Activated naive CD4-positive, alpha-beta T cell treated with anti-CD3 and anti-CD28 coated beads for 36 hours (primary cell): ENCODE measurements around the gene MUS81. TPM values are rescaled to one million over a fixed set of nuclear protein-coding genes. Genes with fewer than 3 reads are reported as not detected.

Source experiments
- CTCF ChIA-PET: fragments of 350-600 bp; sonication (Branson Sonifier 250); formaldehyde crosslinking; loops from one replicate; lab custom pipeline; 2021; ENCODE audit warnings: antibody characterized with exemption; lab: Charles Lee
- DNase-seq: peaks from one replicate; pipeline ENCODE4 v3.0.0-alpha.2; 2020
- H3K27ac Mint-ChIP-seq: one replicate; pipeline ENCODE4 v1.8.0; 2021; ENCODE audit warnings: mild to moderate bottlenecking, mixed read lengths
- H3K27me3 Mint-ChIP-seq: one replicate; pipeline ENCODE4 v1.8.0; 2021; ENCODE audit warnings: low read depth, mixed read lengths
- H3K36me3 Mint-ChIP-seq: one replicate; pipeline ENCODE4 v1.8.0; 2021; ENCODE audit warnings: low read depth, mixed read lengths
- H3K4me1 Mint-ChIP-seq: one replicate; pipeline ENCODE4 v1.8.0; 2021; ENCODE audit warnings: low read depth, mixed read lengths
- H3K4me3 Mint-ChIP-seq: one replicate; pipeline ENCODE4 v1.8.0; 2021; ENCODE audit warnings: mild to moderate bottlenecking, moderate library complexity, mixed read lengths
- H3K9me3 Mint-ChIP-seq: one replicate; pipeline ENCODE4 v1.8.0; 2021; ENCODE audit warnings: mixed read lengths
- intact Hi-C: fragments of 100-400 bp; cut with micrococcal nuclease; formaldehyde crosslinking; loops from one replicate; pipeline ENCODE4 v1.15.1; 2023
- total RNA-seq, 2 experiments: library from RNA; stranded (reverse); gene quantifications; one replicate each; pipeline ENCODE4 v1.2.3, GENCODE V29; 2021

Gene MUS81, protein sequence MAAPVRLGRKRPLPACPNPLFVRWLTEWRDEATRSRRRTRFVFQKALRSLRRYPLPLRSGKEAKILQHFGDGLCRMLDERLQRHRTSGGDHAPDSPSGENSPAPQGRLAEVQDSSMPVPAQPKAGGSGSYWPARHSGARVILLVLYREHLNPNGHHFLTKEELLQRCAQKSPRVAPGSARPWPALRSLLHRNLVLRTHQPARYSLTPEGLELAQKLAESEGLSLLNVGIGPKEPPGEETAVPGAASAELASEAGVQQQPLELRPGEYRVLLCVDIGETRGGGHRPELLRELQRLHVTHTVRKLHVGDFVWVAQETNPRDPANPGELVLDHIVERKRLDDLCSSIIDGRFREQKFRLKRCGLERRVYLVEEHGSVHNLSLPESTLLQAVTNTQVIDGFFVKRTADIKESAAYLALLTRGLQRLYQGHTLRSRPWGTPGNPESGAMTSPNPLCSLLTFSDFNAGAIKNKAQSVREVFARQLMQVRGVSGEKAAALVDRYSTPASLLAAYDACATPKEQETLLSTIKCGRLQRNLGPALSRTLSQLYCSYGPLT
- total RNA-seq = 10 to 100 TPM; 51.4 to 54.7 TPM

DNA sequence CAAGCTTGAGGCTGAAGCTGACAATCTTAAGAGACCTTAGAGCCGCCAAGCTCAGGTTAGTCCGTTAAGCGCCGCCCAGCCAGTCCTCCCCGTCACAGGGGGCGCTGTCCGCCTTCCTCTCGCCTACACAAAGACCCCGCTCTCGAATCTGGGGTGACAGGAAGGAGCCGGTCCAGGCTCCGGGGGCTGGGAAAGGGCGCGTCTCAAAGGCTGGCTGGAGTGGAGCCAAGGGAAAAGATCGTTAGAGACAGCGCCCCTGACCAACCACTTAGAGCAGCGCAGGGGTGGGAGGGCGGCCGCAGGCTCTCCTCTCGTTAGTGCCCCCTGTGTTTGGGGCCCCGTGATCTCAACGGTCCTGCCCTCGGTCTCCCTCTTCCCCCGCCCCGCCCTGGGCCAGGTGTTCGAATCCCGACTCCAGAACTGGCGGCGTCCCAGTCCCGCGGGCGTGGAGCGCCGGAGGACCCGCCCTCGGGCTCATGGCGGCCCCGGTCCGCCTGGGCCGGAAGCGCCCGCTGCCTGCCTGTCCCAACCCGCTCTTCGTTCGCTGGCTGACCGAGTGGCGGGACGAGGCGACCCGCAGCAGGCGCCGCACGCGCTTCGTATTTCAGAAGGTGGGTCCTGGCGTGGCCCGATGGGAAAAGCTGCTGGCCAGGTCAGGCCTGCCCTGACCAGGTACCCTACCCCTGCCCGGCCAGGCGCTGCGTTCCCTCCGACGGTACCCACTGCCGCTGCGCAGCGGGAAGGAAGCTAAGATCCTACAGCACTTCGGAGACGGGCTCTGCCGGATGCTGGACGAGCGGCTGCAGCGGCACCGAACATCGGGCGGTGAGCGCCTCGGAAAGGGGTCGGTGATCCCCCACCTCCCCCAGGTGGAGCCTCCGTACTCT, at the start of gene MUS81:
TSS of gene MUS81 (plus strand) at position 156 of the 887 bp plus-strand sequence. CDS start at position 477, 321 bp downstream.
- CTCF ChIA-PET = interaction anchor here (0.7 to 6.1 kb wide), 17 partner anchors 8 to 151 kb away, joined by 3 to 178 read pairs (median 4); partner anchors contain the start of genes CCDC85B, CST6, CTSW and FIBP
- peaks cover 38% of the 10 kb centered on the region for H3K36me3 Mint-ChIP-seq

DNA sequence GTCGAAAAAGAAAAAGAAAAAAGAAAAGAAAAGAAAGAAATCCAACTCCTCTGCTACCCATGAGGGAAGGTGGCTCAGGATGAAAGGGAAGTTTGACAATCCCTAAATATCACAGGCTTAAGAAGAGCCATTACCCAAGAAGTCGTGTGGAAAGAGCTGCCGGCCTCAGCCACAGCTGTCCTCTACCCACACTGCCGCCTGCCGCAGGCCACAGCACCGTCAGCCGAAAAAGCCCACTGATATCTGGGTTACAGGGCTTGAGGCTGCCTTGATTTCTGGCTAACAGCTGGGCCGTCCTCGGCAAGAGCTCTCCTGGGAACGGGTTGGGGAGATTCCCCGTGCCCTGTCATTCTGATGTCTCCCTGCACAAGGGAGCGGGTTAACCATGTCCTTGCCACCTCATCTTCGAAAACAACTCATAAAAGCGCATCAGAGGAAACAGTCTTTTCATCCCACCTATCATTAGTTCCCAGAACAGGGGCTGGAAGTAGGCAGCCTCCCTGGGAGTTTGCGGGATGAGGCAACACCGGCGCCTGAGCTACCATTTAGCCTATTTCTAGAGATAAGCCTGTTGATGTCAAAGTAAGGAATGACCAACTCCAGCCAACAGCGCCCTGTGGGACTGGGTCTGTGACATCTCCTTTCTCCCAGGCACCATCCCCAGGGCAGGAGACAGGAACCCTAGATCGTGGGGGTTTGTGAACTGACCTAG, 48.3 kb upstream of the MUS81 start:
- no peak for DNase-seq
- no peaks in the 10 kb centered on the region for H3K4me1 Mint-ChIP-seq
- H3K27ac Mint-ChIP-seq = no peak overlapping the region
- no peaks in the 10 kb centered on the region for H3K27me3 Mint-ChIP-seq
- CTCF ChIA-PET = interaction anchor here (0.8 to 10.3 kb wide), 2 partner anchors 32 to 106 kb away, joined by 3 to 158 read pairs; partner anchors contain the start of gene AP5B1
- no peak overlapping the region for H3K4me3 Mint-ChIP-seq
- H3K9me3 Mint-ChIP-seq = no peaks in the 10 kb centered on the region
- H3K36me3 Mint-ChIP-seq = no peaks in the 10 kb centered on the region
- intact Hi-C loops = no loop called here

More for the DNA sequence above, at the start of gene MUS81:
- no peaks in the 10 kb centered on the region for H3K27me3 Mint-ChIP-seq
- intact Hi-C loops = loop anchor here (1.0 kb wide), 3 partner anchors 97 to 197 kb away; partner anchors contain the start of gene SART1
- peak within 1 kb of the TSS; percentile 97 for H3K4me3 Mint-ChIP-seq
- peak; percentile 97 for DNase-seq
- peak within 1 kb of the TSS; percentile 100 for H3K27ac Mint-ChIP-seq
- peaks cover 31% of the 10 kb centered on the region for H3K4me1 Mint-ChIP-seq
- H3K9me3 Mint-ChIP-seq = no peaks in the 10 kb centered on the region

GRCh38 chr11:65814131-65814985, 45.9 kb upstream of the MUS81 start:
- no peaks in the 10 kb centered on the region for H3K9me3 Mint-ChIP-seq
- intact Hi-C loops = no loop called here
- H3K4me1 Mint-ChIP-seq = peaks cover 6% of the 10 kb centered on the region
- no peaks in the 10 kb centered on the region for H3K27me3 Mint-ChIP-seq
- no peak for DNase-seq
- H3K36me3 Mint-ChIP-seq = no peaks in the 10 kb centered on the region
- no peak overlapping the region for H3K4me3 Mint-ChIP-seq
- CTCF ChIA-PET = interaction anchor here (10.3 kb wide), 1 partner anchor 35 kb away, joined by 158 read pairs; the partner anchor contains the start of gene AP5B1
- no peak overlapping the region for H3K27ac Mint-ChIP-seq

DNA sequence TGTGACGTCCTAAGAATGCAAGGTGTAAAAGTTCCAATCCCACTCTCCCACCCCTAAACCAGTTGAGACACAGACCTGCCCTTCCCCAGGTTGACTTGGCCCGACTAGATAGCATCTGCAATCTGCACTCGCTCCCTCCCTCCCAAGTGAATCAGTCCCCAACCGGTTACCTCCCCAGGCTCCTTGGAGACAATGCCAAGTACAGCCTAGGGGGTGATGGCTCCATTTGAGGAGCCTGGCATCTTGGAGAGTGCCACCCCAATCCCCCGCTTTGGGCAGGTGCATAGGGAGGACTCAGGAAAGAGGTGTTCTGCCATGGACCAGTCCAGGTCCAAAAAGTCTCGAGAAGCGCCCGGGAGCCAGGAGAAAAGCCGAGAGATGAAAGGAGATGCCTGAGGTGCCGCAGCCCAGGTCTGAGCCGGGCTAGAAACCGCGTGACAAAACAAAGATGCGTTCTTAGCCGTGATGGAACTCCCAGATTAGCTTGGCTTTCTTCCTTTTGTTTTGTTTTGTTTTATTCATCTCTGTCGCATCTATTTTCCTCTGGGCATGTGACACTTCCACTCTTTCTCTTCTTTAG, 45.2 kb upstream of the MUS81 start:
- H3K27me3 Mint-ChIP-seq = no peaks in the 10 kb centered on the region
- intact Hi-C loops = no loop called here
- no peaks in the 10 kb centered on the region for H3K36me3 Mint-ChIP-seq
- no peaks in the 10 kb centered on the region for H3K9me3 Mint-ChIP-seq
- CTCF ChIA-PET = interaction anchor here (0.6 to 10.3 kb wide), 3 partner anchors 26 to 40 kb away, joined by 3 to 158 read pairs (median 3); partner anchors contain the start of gene AP5B1
- DNase-seq = no peak
- H3K4me1 Mint-ChIP-seq = peaks cover 6% of the 10 kb centered on the region
- H3K27ac Mint-ChIP-seq = no peak overlapping the region
- H3K4me3 Mint-ChIP-seq = no peak overlapping the region

DNA sequence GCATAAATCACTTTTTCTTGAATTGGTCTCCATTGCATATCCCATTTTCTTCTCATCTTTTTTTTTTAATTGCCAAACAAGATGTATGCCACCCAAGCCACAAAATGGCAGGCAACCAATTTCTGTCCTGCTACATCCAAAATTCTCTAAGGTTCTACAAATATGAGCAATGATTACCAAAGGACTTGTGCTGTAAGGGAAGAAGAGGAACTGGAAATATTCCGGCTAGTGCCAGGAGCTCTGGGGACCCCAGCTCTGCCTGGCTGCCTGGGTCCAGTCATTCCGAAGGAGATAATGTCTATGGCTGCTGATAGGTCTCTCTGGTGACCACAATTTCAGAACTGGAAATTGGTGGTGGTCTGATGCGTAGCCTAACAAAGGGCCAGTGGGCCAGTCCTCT, 43.5 kb upstream of the MUS81 start:
- Mint-ChIP-seq H3K27me3 (no peaks in the 10 kb centered on the region), H3K27ac (no peak overlapping the region), H3K9me3 (no peaks in the 10 kb centered on the region)

DNA sequence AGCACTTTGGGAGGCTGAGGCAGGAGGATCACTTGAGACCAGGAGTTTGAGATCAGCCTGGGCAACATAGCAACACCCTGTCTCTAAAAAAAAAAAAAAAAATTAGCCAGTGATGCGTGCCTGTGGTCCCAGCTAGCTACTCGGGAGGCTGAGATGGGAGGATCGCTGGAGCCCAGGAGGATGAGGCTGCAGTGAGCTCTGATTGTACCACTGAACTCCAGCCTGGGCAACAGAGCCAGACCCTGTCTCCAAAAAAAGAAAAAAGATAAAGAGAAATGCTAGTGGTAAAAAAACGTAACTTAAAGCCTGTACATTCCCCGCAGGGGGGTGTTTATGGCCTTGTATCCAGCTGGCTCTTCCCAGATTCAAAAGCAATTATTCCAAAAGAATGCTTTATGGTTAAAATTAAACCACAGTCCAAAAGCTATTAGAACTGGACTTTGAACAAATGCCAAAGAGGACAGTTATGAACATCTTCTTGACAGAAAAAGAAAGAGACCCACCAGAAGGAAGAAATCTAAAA, 42.9 kb upstream of the MUS81 start:
- no peaks in the 10 kb centered on the region for H3K9me3 Mint-ChIP-seq
- peak overlapping the region; percentile 59 for H3K4me3 Mint-ChIP-seq
- H3K36me3 Mint-ChIP-seq = no peaks in the 10 kb centered on the region
- H3K4me1 Mint-ChIP-seq = peaks cover 6% of the 10 kb centered on the region
- intact Hi-C loops = no loop called here
- no peak for DNase-seq
- H3K27ac Mint-ChIP-seq = no peak overlapping the region
- CTCF ChIA-PET = interaction anchor here (0.5 to 10.3 kb wide), 26 partner anchors 10 to 235 kb away, joined by 3 to 158 read pairs (median 4); partner anchors contain the start of genes AP5B1, KAT5, RNASEH2C and SF3B2
- H3K27me3 Mint-ChIP-seq = no peaks in the 10 kb centered on the region

More for the DNA sequence above, 43.5 kb upstream of the MUS81 start:
- H3K4me1 Mint-ChIP-seq = peaks cover 6% of the 10 kb centered on the region
- no peak for DNase-seq
- intact Hi-C loops = no loop called here
- no peak overlapping the region for H3K4me3 Mint-ChIP-seq
- no peaks in the 10 kb centered on the region for H3K36me3 Mint-ChIP-seq
- CTCF ChIA-PET = interaction anchor here (0.6 to 10.3 kb wide), 21 partner anchors 11 to 961 kb away, joined by 3 to 158 read pairs (median 4); partner anchors contain the start of genes AP5B1 and KAT5

DNA sequence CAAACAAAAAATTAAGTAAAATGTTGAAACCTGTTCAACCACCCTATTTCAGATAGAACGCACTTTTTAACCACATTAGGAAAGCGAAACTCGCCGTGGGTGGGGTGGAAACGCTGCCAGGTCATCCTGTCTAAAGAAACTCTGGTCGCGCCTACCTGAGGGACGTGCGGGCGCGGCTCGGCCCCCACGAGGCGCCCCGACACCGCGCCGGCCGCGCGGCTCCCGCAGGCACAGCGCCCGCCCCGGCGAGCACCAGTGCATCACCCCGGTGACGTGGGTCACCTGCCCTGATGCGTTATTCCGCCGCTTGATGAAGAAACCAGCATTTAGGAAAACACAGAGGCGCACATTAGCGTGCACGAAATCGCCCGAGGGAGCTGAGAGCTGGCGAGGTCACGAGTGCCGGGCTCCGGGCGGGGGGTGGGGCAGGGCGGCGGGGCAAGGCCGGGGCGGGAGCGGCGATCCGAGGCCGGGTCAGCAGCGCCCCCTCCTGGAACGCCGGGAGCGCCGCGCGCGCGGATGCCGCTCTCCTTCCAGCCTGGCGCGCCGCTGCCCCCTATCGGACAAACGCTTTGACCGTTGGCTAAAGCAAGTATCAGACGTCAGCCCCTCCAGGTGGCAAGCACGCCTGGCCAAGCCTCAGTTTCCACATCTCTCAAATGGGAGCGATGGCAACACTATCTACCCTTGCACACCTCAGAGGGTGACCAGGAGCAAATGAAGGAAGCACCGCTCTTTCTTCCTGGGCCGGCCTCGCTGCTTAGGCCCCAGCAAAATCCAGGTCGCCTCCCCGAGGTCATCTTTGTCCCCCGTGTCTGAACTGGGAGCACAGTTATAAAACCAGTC, 42.2 kb upstream of the MUS81 start:
- Mint-ChIP-seq H3K36me3 (no peaks in the 10 kb centered on the region), H3K4me3 (peak overlapping the region; percentile 72), H3K9me3 (no peaks in the 10 kb centered on the region), H3K4me1 (peaks cover 6% of the 10 kb centered on the region), H3K27ac (peak overlapping the region; percentile 50), H3K27me3 (no peaks in the 10 kb centered on the region)
- CTCF ChIA-PET = interaction anchor here (0.5 to 10.3 kb wide), 29 partner anchors 9 to 235 kb away, joined by 3 to 158 read pairs (median 5); partner anchors contain the start of genes AP5B1, KAT5, RNASEH2C and SF3B2
- peak; percentile 96 for DNase-seq
- intact Hi-C loops = loop anchor here (1.0 kb wide), 5 partner anchors 15 to 171 kb away; partner anchors contain the start of genes AP5B1 and SNX32

GRCh38 chr11:65821107-65821506, 39.1 kb upstream of the MUS81 start:
- Mint-ChIP-seq H3K9me3 (no peaks in the 10 kb centered on the region), H3K27ac (no peak overlapping the region), H3K4me1 (peaks cover 6% of the 10 kb centered on the region), H3K4me3 (no peak overlapping the region), H3K27me3 (no peaks in the 10 kb centered on the region), H3K36me3 (no peaks in the 10 kb centered on the region)
- intact Hi-C loops = no loop called here
- CTCF ChIA-PET = interaction anchor here (0.6 to 10.3 kb wide), 5 partner anchors 13 to 120 kb away, joined by 3 to 158 read pairs (median 3); partner anchors contain the start of gene AP5B1
- DNase-seq = no peak

GRCh38 chr11:65822776-65823528, 37.3 kb upstream of the MUS81 start:
- Mint-ChIP-seq H3K4me1 (peaks cover 8% of the 10 kb centered on the region), H3K36me3 (no peaks in the 10 kb centered on the region), H3K27me3 (no peaks in the 10 kb centered on the region), H3K9me3 (no peaks in the 10 kb centered on the region), H3K27ac (no peak overlapping the region), H3K4me3 (no peak overlapping the region)
- DNase-seq = no peak
- intact Hi-C loops = no loop called here
- CTCF ChIA-PET = interaction anchor here (1.1 to 6.1 kb wide), 3 partner anchors 44 to 111 kb away, joined by 3 to 32 read pairs (median 3); partner anchors contain the start of genes AP5B1 and KAT5
